ENCODE results near the gene ARHGEF1.

ARHGEF1 gene

DNA sequence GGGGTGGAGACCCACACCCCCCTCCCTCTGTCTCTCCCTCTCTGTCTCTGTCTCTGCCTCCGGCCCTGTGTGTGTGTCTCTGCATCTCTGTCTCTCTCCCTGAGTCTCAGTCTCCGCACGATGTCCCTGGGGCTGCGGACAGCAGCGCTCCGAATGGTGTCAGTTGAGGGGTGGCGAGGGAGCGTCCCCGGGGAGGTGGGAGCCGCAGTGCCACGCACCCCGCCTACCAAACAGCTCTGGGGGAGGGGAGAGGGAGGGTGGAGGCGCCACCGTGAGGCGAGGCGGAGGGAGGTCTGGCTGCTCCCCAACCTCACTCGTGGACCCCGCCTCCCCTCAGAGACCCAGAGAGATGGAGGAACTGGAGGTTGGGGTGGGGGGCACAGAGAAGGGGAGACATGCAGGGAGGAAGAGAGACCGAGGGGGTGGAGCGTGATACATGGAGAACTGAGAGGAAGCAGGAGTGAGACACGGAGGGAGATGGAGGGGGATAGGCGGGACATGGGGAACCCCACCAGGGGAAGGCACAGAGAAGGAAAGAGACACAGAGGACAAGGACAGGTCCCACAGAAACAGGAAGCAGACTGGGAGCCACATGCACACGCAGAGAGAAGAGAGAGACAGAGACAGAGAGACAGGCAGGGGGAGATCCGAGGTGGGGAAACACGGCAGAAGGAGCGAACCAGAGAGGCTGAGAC lies 38.0 kb downstream of the ARHGEF1 start:
- DNase-seq: no peak

DNA sequence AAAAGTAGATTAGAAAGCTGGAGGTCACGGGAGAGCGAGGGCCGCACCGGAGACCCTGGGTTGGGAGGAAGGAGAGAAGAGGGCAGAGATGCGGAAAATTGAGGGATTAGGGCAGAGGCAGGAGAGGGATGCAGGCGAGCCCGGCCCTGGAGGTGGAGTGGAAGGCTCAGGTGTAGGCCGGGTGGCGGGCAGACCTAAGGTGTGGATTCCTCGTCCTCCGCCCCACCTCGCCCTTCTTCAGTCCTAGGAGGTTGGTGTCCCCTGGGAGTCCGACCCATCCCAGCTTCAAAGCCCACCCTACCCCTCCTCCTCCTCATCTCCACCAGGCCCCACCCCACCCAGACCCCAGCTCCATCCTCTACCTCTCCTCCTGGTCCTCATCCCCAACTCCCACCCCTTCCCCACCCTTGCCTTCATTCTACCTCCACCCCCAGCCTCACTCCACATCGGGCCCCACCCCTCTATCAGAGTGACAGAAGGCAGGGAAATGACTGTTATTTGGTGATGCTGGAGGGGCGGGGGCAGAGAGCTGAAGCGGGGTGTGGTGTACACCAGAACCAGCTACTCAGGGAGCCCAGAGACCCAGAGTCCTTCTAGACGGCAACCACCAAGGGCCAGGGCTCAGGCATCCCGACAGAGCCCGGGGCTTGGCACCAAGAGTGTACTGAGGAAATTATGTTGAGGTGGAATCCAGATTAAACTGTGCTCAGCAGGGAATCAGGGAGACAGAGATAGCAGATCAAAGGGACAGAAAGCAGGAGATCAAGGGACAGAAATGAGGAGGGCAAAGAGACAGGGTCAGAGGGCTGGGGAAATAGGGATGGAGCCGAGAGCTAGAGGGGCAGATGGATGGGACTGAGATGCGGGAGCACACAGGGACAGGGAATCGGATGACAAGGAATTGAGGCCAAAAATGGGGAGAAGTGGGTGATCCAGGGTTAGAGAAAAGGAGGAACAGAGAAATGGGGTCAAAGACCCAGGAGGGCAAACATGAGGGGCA lies 38.9 kb downstream of the ARHGEF1 start:
- no peak for DNase-seq

DNA sequence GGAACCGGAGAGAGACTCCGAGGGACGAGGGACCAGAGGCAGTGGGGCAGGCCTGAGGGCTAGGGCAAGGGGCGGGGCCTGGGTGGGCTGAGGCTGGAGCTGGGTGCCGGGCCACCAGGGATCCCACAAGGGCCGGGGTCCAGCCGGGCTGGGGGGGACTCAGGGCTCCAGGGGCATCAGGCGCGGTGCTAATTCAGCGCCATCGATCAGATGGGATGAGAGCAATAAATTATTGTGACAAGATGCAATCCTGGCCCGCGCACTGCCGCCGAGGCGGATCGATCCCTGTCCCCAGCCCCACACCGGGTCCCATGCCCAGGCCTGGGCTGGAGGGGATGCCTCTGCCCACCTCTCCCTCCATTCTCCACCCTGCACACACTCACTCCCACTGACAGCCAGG lies 39.6 kb downstream of the ARHGEF1 start:
- peak; percentile 25 for DNase-seq

DNA sequence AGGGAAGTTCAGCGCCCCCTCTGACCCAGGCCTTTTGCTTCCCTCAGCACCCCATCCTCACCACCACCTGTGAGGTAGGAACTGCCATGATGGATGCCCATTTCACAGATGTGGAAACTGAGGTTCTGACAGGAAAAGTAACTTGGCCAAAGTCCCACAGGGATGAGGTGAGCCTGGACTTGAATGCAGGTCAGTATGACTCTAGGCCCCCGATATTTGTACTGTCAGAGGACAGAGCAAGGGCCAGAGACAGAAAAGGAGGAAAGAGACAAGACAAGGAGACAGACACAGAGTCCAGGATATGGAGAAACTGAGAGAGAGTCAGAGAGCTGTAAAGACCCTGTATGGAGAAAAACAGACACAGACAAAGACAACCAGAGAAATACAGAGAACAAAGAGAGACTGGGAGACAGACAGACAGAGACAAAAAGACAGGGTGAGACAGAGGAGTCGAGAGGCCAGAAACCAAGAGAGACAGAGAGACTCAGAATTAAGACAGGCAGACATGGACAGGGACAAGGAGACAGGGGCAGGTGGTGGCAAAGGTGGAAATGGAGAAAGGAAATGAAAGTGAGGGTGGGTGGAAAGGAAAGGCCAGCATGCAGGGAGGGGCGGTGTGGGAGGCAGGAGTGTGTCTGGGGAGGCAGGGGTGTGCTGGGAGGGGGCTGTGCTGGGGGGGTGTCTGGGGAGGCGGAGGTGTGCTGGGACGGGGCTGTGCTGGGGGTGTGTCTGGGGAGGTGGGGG lies 40.2 kb downstream of the ARHGEF1 start:
- no peak for DNase-seq

DNA sequence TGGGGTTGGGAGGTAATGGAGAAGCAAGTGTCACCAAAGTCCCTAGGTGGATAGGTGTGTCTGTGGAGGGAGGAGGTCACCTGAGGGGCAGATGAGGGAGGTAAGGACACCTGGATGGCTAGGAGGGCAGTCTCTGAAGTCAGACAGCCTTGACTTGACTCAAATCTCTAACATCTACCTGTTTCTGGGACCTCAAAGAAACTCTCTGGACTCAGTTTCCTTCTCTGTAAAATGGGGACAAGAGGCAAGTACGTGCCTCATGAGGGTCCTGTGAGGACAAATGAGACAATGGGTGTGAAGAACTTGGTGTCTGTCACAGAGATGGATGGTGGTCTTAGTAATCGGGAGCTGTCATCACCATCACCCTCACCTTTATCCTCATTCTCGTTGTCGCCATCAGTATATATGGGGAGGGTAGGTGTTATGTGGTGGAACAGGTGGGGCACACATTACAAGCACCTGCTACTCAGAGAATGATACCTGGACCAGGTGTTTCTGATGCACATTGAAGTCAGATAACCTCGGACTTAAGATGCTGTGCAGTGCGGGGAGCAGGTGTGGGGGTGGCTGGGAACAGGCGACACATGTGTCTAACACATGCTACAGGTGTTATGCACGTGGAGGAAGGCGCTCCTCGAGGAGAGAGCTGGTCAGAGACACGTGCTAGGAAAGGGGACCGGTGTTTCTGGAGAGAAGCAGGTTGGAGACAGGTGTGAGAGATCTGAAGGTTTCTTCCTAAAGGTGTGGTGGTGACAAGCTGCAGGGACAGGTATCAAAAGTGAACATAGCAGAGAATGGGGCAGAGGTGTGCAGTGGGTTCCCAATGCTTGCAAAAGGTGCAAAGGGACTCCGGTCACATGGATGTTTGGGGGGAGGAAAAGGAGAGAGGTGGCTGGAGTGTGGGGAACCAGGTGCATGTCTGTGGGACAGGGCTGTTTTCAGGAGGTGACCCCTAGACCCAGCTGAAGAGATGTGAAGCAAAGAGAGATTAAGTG lies 41.5 kb downstream of the ARHGEF1 start:
- DNase-seq: no peak

DNA sequence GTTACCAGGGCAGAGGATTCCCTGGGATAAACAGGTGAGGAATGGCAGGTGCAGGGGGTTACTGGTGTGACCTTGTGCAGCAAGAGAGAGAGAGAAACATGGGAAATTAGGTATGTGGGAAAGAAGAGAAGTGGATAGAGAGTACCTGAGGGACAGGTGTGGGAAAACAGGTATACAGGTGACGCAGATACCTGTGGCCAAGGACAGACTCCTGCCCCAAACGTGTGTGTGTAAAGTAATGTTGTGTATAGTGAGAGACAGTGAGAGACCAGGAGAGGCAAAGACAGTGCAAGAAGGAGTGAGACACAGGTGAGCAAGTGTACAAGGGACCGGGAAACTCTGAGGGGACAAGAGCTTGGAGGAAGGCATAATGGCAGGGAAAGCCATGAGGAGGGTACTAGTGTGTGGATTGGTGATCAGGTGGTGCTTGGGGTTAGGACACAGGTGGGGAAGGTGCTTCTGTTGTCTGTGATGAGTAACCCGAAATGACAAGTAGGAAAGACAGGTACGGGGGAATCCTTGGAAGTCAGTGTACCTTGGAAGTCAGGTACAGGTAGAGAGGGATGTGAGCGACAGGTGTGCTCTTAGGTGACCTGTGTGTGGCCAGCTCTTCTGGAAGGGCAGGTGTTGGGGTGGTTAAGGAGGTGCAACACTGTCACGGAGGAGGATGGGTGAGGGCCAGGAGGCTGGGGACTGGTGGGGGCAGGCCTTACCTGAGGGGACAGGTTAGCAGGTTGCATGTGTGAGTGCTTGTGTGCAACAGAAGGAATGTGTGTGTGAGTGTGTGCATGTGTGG lies 42.4 kb downstream of the ARHGEF1 start:
- no peak for DNase-seq

DNA sequence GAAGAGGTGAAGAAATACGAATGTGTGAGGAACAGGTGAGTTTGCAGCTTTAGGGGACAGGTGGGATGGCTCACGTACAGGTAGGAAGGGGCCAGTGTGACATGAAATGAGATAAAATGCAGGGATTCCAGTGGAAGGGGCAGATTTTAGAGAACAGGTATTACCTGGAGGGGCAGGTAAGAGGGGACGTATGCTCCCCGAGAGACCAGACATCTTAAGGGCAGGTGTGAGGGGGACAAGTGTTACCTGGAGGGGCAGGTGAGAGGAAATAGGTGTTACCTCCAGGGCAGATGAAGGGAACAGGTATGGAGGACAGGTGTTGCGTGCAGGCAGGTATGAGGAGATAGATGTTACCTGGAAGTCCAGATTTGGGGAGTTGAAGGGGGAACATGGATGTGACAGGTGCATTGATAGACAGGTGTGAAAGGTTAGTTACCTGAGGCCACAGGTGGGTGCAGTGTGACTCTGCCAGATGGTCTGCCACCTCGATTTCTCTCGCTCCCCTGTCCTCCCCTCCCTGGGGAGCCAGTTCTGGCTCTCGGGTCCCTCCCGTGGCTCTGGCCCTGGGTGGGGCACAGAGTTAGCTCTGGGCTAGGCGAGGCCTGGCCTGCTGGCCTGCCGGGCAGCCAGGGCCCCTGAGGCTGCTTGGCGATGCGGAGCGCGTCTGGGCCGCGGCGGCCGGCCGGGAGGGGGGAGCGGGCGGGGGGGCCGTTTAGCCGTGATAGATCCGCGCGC lies 43.2 kb downstream of the ARHGEF1 start:
- DNase-seq: peak; percentile 37

DNA sequence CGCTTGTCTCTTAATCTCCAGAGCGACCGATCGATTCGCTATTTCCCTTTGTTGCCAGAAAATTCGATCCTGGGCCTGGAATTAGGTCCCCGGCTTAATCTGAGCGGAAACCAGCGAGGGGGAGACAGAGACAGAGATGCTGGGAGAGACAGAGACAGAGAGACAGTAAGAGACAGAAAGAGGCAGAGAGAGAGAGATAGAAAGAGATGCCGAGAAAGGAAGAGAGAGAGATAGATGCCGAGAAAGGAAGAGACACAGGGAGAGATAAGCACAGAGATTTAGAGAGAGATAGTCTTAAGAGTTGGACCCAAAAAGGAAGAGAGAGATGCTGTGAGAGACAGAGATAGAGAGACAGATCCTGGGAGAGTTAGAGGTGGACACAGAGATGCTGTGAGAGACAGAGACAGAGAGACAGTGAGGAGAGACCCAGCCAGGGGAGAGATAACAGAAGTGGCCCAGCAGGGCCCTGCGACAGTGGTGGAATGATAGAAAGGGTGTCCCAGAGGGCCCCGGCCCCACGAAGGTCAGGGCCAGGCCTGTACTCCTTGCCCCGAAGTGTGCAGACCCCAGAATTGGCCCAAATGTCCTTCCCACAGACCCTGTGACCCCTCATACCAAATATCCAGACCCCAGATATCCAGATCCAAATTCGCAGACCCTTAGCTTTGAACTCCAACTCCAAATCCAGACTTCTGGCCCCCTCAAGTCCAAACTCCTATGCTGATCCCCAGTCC lies 43.9 kb downstream of the ARHGEF1 start:
- DNase-seq: peak; percentile 26

DNA sequence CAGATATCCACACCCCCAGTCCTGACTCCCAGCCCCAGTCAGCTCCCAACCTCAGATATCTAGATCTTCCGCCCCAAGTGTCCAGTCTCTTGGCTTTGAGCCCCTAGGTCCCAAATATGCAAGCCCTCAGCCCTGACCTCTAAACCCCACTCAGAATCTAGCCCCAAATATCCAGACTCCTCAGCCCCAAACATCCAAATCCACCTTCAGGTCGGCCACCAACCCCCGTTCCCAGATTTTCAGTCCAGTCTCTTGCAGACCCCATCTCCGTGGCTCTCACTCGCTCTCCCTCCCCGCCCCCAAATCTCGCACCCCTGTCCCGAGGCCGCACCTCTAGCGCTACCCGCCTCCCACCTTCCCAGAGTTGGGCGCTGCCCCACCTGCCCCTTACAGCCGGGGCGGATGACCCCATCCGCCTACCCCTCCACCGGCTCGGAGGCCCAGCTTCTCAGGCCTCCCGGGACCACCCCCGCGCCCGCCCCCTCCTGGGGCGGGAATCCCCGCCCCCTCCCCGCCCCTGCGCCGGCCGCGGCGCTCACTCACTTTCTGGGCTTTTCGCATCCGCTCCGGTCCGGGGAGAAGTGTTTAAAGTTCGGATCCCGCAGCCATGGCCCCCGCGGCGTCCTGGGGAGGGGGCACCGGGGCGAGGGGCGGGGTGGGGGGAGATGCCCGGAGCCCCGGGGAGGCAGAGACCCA lies 44.7 kb downstream of the ARHGEF1 start:
- no peak for DNase-seq

DNA sequence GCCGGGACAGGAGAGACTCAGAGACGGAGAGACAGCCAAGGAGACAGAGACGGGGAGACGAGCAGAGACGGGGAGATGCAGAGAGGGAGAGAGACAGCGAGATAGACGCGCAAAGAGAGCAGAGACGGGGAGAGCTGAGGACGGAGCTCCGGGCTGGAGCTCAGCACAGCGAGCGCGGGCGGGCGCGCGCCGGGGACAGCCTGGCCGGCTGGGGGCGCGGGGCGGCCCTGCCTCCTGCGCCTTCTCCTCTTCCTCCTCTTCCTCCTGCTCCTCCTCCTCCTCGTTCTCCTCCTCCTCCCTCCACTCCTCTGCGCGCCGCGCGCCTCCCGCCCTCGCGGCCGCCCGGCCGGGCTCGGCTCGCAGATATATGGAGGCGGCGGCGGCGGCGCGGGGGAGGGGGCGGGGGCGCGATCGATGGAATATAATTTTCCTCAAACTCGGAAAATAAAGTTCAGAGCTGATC lies 45.3 kb downstream of the ARHGEF1 start, which contains the start of gene ERFL:
ERFL (minus strand) TSS at position 229 of the 463 bp plus-strand sequence. CDS start 15,530 bp downstream, outside the sequence.
- DNase-seq: peak; percentile 52

DNA sequence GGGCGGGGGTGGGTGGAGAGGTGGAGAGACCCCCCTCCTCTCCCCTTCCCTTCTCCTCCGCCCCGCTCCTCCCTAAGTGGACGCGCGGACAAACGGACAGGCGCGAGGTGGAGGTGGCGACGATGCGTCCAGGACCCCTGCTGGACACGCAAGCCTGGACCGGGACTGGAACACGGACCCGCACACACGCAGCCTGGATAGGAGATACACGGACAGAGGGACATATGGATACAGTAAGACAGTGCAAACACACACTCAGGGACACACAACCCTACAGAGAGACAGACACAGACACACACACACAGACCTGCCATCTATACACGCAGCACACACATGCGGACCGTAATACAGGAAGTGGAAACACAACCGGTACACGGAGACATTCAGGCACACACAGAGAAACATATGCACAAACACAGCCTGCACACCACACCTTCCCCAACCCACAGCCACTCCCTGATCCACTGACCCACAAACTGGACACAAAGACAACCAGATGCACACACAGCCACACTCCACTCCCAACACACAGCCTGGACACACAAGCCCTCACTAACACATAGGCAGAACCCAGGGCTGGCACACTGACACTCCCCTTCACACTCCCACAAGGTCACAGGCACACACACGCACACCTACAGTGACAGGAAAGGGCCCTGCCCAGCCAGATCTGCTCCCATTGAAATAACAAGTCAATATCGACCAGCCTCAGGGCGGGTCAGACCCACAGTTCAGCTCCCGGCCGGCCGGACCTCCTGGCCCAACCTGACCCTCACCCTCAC lies 46.0 kb downstream of the ARHGEF1 start:
- peak; percentile 26 for DNase-seq

DNA sequence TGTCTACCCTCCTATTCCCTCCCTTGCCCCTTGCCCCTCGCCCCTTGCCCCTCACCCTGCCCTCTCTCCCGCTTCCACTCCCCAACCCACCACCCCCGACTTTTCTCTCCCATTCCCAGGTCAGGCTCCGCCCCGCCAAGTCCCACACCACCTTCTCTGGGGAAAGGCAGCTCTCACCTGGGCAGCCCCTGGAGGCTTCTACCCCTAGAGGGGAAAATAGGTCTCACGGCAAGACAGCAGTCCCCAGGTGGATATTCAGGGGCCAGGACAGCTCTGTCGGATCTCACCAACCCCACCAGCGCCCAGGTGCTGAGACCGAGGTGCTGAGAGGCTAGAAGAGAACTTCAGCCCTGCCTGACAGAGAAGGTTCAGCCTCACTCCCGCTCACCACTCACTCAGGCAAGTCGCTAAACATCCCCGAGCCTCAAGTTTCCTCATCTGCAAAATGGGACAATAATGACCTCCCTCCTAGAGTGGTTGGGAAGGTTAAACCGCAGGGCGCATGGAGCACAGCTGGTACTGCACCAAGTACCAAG lies 46.6 kb downstream of the ARHGEF1 start:
- DNase-seq: no peak

DNA sequence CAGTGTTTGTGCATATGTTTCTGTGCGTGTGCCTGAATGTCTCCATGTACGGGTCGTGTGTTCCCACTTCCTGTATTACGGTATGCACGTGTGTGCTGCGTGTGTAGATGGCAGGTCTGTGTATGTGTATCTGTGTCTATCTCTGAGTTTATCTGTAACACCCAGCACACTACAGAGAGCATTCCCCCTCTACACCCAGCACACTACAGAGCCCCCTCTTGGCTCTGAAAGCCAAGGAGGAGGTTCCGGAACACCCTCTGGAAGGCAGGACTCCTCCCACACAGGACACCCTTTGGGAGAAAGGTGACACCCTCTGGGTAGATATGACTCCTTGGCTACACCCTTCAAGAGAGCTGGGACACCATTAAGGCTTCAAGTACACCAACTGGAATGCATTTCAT lies 47.3 kb downstream of the ARHGEF1 start:
- no peak for DNase-seq

DNA sequence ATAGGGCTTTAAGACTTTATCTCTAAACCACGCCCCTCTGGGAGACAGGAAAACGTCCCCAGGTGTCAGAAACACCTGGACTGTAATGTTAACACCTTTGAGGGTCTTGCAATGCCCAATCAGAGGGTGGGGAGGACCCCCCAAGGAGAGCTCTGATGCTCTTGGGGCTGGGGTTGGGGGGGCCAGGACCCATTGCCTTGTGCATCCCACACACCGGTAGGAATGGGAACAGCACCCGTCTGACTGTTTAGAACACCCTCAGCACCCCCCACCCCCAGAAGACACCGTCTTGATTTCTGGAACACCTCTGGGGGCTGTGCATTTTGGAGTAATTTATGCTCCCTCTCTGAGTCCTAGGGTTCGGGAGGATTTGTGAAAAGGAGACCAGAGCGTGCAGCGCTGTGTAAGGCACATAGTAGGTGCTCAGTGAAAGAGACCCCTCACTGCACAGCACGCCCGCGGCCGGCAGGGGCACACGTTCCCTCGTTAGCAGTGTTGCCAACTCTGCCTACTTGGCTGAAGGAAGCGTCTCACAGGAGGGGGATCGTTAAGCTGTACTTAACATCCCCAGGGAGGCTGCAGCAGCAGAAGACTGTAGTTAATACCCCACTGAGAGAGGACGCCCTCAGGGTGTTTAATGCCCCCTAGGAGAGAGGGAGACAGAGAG lies 48.1 kb downstream of the ARHGEF1 start:
- DNase-seq: peak; percentile 35

DNA sequence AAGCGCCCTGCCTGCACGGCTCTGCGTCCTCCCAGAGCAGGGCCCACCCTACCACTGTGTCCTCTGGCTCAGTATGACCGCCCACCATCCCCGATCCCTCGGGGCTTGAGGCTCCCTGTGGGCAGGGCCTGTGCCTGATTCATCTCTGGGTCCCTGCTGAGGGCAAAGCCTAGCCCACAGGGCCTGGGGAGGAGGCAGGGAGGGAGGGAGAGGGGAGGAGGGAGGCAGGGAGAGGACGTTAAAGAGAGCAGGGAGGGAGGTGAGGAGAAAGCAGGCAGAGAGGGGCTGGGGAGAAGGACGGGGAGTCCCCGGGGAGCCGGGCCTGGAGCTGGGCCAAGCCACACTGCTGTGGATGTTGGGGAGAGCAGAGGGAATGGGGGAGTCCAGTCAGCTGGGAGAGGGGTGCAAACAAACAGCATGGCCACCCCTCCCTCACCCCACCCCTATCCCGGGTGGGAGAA lies 49.3 kb downstream of the ARHGEF1 start:
- peak; percentile 18 for DNase-seq

DNA sequence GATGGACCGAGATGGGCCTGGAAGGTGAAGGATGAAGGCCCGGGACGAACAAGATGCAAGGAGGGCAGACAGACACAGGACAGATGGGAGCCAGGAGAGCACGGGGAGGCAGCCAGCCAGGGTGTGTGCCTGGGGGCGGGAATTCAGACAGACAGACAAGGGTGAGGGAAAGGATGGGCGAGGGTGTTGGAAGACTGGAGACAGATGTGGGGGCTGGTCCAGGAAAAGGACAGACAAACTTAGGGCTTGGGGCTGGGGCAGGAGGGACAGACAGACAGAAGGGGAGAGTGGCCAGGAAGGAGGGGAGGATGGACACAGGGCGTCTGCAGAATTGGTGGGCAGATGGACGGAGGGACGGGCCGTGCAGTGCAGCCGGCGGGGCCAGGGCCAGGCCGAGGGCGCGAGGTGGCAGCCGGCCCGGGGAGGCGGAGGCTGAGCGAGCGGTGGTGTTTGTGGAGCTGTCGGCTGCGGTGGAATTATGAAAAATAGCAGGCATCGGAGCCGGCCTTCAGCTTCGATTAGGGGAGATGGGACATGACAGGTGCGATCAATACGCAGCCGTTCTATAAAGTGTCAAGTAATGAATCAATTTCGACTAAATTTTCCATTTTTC lies 49.8 kb downstream of the ARHGEF1 start:
- DNase-seq: peak; percentile 62

Data from retina (tissue), 1 donor.